SK-N-SH treated with all-trans-retinoic acid at 6 μM for 48 hours (cell line): ENCODE results near the gene SDR9C7.

Source experiments
- ARNTL ChIP-seq: fragments of 450-650 bp; formaldehyde crosslinking; IDR thresholded peaks from 2 replicates; pipeline ENCODE4 v1.5.0; 2020; ENCODE audit warnings: low read depth, mild to moderate bottlenecking, moderate library complexity, borderline replicate concordance
- CSDC2 ChIP-seq: fragments of 250-450 bp; sonication (Bioruptor Pico); IDR thresholded peaks from 2 replicates; pipeline ENCODE4 v1.5.0; 2020; ENCODE audit warnings: mild to moderate bottlenecking, moderate library complexity
- CSRNP3 ChIP-seq: fragments of 250-450 bp; sonication (Bioruptor Pico); IDR thresholded peaks from 2 replicates; pipeline ENCODE4 v1.5.1; 2021; ENCODE audit warnings: mild to moderate bottlenecking, moderate library complexity
- GLIS3 ChIP-seq: fragments of 250-450 bp; sonication (Bioruptor Pico); IDR thresholded peaks from 2 replicates; pipeline ENCODE4 v1.5.0; 2020; ENCODE audit warnings: mild to moderate bottlenecking, moderate library complexity
- ISL1 ChIP-seq: fragments of 250-450 bp; sonication (Bioruptor Pico); IDR thresholded peaks from 2 replicates; pipeline ENCODE4 v2.1.2; 2022; ENCODE audit warnings: mild to moderate bottlenecking, moderate library complexity
- OSR1 ChIP-seq: fragments of 250-450 bp; sonication (Bioruptor Pico); IDR thresholded peaks from 2 replicates; pipeline ENCODE4 v1.8.0; 2022; ENCODE audit warnings: moderate library complexity, mild to moderate bottlenecking, inconsistent platforms
- RARB ChIP-seq: fragments of 250-450 bp; sonication (Bioruptor Pico); IDR thresholded peaks from 2 replicates; pipeline ENCODE4 v1.8.0; 2021; ENCODE audit warnings: mild to moderate bottlenecking, moderate library complexity
- TSHZ2 ChIP-seq: fragments of 250-450 bp; sonication (Bioruptor Pico); IDR thresholded peaks from 2 replicates; pipeline ENCODE4 v1.5.0; 2020; ENCODE audit warnings: mild to moderate bottlenecking, moderate library complexity
- ZC3H10 ChIP-seq: fragments of 250-450 bp; sonication (Bioruptor Pico); IDR thresholded peaks from 2 replicates; pipeline ENCODE4 v1.5.1; 2021; ENCODE audit warnings: mild to moderate bottlenecking, moderate library complexity
- ZFP3 ChIP-seq: fragments of 250-450 bp; sonication (Bioruptor Pico); IDR thresholded peaks from 2 replicates; pipeline ENCODE4 v1.5.0; 2020; ENCODE audit warnings: mild to moderate bottlenecking, moderate library complexity
- ZFP30 ChIP-seq: fragments of 450-650 bp; formaldehyde crosslinking; IDR thresholded peaks from 2 replicates; pipeline ENCODE4 v1.5.0; 2022; ENCODE audit warnings: mild to moderate bottlenecking, moderate library complexity
- ZNF70 ChIP-seq: fragments of 450-650 bp; formaldehyde crosslinking; IDR thresholded peaks from 2 replicates; pipeline ENCODE4 v1.5.0; 2020; ENCODE audit warnings: mild to moderate bottlenecking, moderate library complexity
- TF ChIP-seq, protein P1 (sequence below): fragments of 250-450 bp; sonication (Bioruptor Pico); IDR thresholded peaks from 2 replicates; pipeline ENCODE4 v1.8.0; 2021; ENCODE audit warnings: low read depth, mild to moderate bottlenecking, moderate library complexity, borderline replicate concordance

- TF ChIP-seq OSR1 (CRISPR knock-in tag) (no peak), TSHZ2 (CRISPR knock-in tag) (no peak), CSRNP3 (CRISPR knock-in tag) (no peak), ZFP3 (no peak), ZFP30 (no peak), CSDC2 (CRISPR knock-in tag) (no peak), RARB (no peak), ARNTL (CRISPR knock-in tag) (no peak), ZC3H10 (CRISPR knock-in tag) (no peak), ISL1 (CRISPR knock-in tag) (no peak), ZNF70 (CRISPR knock-in tag) (no peak), GLIS3 (CRISPR knock-in tag) (no peak)
- TF ChIP-seq, protein P1, sequence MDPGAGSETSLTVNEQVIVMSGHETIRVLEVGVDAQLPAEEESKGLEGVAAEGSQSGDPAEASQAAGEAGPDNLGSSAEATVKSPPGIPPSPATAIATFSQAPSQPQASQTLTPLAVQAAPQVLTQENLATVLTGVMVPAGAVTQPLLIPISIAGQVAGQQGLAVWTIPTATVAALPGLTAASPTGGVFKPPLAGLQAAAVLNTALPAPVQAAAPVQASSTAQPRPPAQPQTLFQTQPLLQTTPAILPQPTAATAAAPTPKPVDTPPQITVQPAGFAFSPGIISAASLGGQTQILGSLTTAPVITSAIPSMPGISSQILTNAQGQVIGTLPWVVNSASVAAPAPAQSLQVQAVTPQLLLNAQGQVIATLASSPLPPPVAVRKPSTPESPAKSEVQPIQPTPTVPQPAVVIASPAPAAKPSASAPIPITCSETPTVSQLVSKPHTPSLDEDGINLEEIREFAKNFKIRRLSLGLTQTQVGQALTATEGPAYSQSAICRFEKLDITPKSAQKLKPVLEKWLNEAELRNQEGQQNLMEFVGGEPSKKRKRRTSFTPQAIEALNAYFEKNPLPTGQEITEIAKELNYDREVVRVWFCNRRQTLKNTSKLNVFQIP (CRISPR knock-in tag) = no peak
Measured at GRCh38 chr12:56929780-56930179, 4.4 kb downstream of the SDR9C7 start.
